BLaER1 (cell line): ENCODE results near the gene RRAS.
"Not testable (repeated sequence)": the region's sequence is repeated elsewhere in the genome, so short reads cannot be mapped to it uniquely, and the experiment has no call there.

ENCODE experiments used
- H3K27ac ChIP-seq: shearing (Covaris generic); formaldehyde crosslinking; 2 replicates; pipeline ENCODE4 v1.8.1; 2022
- H3K27me3 ChIP-seq: shearing (Covaris generic); formaldehyde crosslinking; 2 replicates; pipeline ENCODE4 v1.8.1; 2022
- H3K36me3 ChIP-seq: shearing (Covaris generic); formaldehyde crosslinking; 2 replicates; pipeline ENCODE4 v1.8.1; 2022
- H3K4me1 ChIP-seq: shearing (Covaris generic); formaldehyde crosslinking; 2 replicates; pipeline ENCODE4 v1.8.1; 2022
- H3K4me2 ChIP-seq: shearing (Covaris generic); formaldehyde crosslinking; 2 replicates; pipeline ENCODE4 v1.8.1; 2022
- H3K4me3 ChIP-seq: shearing (Covaris generic); formaldehyde crosslinking; 2 replicates; pipeline ENCODE4 v1.8.1; 2022
- H3K9ac ChIP-seq: shearing (Covaris generic); formaldehyde crosslinking; 2 replicates; pipeline ENCODE4 v1.8.1; 2022
- H3K9me3 ChIP-seq: shearing (Covaris generic); formaldehyde crosslinking; 2 replicates; pipeline ENCODE4 v1.8.1; 2022
- H4K20me1 ChIP-seq: shearing (Covaris generic); formaldehyde crosslinking; 2 replicates; pipeline ENCODE4 v1.8.1; 2022
- Cebpa-rat ChIP-seq: shearing (Covaris generic); IDR thresholded peaks from 2 replicates; pipeline ENCODE4 v1.8.1; 2022

The RRAS gene

DNA sequence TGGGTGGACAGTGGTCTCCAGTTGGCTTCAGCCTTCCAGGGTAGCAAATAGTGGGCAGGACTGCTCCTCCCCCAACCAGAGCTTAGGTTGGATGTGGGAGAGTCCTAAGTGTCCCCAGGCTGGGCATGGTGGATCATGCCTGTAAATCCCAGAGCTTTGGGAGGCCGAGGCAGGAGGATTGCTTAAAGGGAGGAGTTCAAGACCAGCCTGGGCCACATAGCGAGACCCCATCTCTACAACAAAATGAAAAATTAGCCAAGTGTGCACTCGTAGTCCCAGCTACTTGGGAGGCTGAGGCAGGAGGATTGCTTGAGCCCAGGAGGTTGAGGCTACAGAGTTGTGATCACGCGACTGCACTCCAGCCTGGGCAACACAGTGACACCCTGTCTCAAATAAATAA, 7.4 kb downstream of the RRAS start:
- Histone ChIP-seq H3K27ac (no peak overlapping the region), H3K4me3 (no peak overlapping the region), H3K4me2 (no peak overlapping the region), H4K20me1 (no peaks in the 10 kb centered on the region), H3K9ac (no peak overlapping the region), H3K27me3 (no peaks in the 10 kb centered on the region), H3K4me1 (peaks cover 25% of the 10 kb centered on the region), H3K9me3 (no peaks in the 10 kb centered on the region), H3K36me3 (peaks cover 29% of the 10 kb centered on the region)
- TF ChIP-seq Cebpa-rat: no peak

DNA sequence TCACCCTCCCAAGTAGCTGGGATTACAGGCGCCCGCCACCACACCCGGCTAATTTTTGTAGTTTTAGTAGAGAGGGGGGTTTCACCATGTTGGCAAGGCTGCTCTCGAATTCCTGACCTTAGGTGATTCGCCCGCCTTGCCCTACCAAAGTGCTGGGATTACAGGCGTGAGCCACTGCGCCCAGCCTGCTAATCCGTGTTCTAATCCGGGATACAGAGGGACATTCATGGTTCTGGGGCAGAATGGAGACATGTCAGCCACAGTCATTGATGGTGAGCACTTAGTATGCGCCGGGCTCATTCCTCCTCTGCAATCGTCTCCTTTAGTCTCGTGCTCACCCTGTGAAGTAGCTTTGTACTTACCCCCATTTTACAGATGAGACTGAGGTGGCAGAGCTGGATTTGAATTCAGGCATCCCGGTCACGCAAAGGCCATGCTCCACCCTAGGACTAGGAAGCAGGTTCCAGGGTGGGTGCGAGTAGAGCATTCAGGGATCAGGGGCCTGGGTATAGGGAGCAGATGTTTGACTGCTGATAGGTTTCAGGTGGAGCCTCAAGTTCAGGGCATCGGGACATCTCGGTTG, 8.2 kb downstream of the RRAS start:
- Histone ChIP-seq H3K27me3 (no peaks in the 10 kb centered on the region), H3K9me3 (no peaks in the 10 kb centered on the region), H3K36me3 (peaks cover 38% of the 10 kb centered on the region), H3K9ac (no peak overlapping the region), H3K4me2 (no peak overlapping the region), H4K20me1 (no peaks in the 10 kb centered on the region), H3K27ac (no peak overlapping the region), H3K4me1 (peaks cover 20% of the 10 kb centered on the region), H3K4me3 (no peak overlapping the region)
- no peak for TF ChIP-seq Cebpa-rat

DNA sequence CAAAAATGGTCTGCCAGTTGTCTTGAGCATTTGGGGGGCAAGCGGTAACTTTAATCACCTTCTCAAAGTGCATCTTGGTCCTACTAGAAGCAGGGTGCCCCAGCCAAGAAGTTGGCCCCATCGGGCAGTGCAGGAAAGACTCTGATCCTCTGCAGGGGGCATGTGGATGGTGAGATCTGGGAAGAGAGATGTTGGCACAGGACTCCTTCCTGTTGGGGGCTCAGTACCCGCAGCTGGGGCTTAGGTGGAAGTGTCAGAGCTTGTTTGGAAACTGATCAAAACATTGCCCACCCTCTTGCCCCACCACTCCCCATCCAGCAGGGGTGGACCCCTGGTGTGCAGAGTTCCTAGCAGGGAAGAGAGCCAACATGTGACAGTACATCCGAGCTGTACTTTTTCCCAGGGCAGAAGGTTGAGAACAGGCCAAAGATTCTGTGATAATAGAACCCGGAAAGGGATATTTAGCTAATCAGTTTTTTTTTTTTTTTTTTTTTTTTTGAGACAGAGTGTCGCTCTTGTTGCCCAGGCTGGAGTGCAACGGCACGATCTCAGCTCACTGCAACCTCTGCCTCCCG, 8.8 kb downstream of the RRAS start:
- H3K27me3 ChIP-seq: no peaks in the 10 kb centered on the region
- no peak overlapping the region for H3K4me3 ChIP-seq
- H4K20me1 ChIP-seq: no peaks in the 10 kb centered on the region
- H3K36me3 ChIP-seq: peaks cover 44% of the 10 kb centered on the region
- H3K9me3 ChIP-seq: no peaks in the 10 kb centered on the region
- H3K4me2 ChIP-seq: no peak overlapping the region
- TF ChIP-seq Cebpa-rat: no peak
- H3K4me1 ChIP-seq: peaks cover 14% of the 10 kb centered on the region
- no peak overlapping the region for H3K9ac ChIP-seq
- no peak overlapping the region for H3K27ac ChIP-seq

DNA sequence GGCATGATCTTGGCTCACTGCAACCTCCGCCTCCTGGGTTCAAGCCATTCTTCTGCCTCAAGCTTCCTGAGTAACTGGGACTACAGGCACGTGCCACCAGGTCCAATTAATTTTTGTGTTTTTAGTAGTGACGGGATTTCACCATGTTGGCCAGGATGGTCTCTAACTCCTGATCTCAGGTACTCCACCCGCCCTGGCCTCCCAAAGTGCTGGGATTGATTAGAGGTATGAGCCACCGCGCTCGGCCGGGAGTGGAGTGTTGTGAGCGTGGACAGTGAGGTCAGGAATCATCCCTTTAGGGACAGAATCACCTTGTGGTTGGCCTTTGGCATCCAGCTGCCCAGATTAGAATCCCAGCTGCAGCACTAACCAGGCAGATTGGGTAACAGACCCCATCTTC, 10.3 kb downstream of the RRAS start:
- H3K4me2 ChIP-seq: no peak overlapping the region
- H3K27me3 ChIP-seq: no peaks in the 10 kb centered on the region
- no peak overlapping the region for H3K27ac ChIP-seq
- peaks cover 53% of the 10 kb centered on the region for H3K36me3 ChIP-seq
- H3K9me3 ChIP-seq: no peaks in the 10 kb centered on the region
- H4K20me1 ChIP-seq: peaks cover 5% of the 10 kb centered on the region; the same call in 1 of the 2 replicates
- no peak for TF ChIP-seq Cebpa-rat
- no peaks in the 10 kb centered on the region for H3K4me1 ChIP-seq
- H3K4me3 ChIP-seq: no peak overlapping the region
- H3K9ac ChIP-seq: no peak overlapping the region

DNA sequence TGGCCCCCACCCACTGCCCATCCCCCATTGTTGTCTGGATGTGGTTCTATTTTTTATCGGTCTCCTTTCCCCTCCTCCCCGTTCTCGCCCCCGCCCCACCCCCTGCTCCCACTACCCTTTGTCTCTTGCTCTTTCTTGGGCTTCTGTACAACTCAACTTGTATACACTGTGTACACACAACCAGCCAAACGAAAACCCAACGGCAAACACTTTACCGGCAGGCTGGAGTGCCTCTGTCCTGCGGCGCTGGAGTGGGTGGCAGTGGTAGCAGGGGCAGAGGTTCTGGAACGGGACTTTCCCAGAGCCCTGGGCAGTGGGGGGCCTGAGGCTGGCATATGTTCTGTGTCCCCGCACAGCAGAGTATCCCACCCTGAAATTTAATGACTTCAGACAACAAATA, 13.7 kb downstream of the RRAS start:
- Histone ChIP-seq H3K36me3 (peaks cover 76% of the 10 kb centered on the region), H3K4me1 (no peaks in the 10 kb centered on the region), H3K9me3 (no peaks in the 10 kb centered on the region), H3K27me3 (no peaks in the 10 kb centered on the region), H3K4me3 (no peak overlapping the region), H3K9ac (no peak overlapping the region), H3K4me2 (no peak overlapping the region), H4K20me1 (peaks cover 13% of the 10 kb centered on the region), H3K27ac (no peak overlapping the region)
- no peak for TF ChIP-seq Cebpa-rat

DNA sequence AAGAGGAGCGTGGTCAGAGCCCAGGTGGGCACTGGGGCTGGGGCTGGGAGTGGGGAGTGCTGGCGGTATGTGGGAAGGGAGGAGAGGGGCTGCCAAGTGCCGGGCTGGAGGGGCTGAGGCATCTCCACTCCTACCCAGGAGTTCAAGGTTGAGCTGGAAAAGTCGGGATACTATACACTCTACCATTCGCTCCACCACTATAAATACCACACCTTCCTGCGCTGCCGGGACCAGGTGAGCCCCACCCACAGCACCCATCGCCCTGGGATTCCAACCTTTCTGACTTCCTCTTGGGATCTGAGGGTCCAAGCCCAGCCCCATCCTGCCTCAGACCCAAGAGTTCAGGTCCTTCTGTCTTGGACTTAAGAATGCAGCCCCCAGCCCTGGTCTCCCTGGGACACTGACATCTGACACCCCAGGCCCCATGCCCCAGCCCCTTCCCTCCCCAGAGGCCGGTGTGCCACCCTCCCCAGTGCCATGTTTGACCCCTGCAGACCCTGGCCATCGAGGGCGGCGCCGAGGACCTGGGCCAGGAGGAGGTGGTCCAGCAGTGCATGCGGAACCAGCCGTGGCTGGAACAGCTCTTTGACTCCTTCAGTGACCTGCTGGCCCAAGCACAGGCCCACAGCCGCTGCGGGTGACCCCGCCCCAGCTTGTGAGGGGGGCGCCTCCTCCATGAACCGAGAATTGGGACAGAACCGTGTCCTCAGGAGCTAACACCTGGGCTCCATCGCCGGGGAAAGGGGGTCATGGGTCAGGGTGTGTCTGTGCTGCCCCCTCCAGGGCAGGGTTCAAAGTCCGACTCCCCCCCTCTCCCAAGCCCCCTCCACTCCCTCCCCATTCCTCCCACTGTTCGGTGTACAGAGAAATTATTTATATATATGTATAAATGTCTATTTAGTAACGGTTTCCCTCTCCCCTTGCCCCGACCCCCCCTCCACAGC, 14.7 kb downstream of the RRAS start:
- Histone ChIP-seq H3K27me3 (no peaks in the 10 kb centered on the region), H3K4me1 (no peaks in the 10 kb centered on the region), H3K9me3 (no peaks in the 10 kb centered on the region), H3K36me3 (peaks cover 81% of the 10 kb centered on the region), H4K20me1 (peaks cover 14% of the 10 kb centered on the region), H3K9ac (no peak overlapping the region), H3K4me3 (no peak overlapping the region), H3K4me2 (no peak overlapping the region), H3K27ac (no peak overlapping the region)
- TF ChIP-seq Cebpa-rat: no peak

DNA sequence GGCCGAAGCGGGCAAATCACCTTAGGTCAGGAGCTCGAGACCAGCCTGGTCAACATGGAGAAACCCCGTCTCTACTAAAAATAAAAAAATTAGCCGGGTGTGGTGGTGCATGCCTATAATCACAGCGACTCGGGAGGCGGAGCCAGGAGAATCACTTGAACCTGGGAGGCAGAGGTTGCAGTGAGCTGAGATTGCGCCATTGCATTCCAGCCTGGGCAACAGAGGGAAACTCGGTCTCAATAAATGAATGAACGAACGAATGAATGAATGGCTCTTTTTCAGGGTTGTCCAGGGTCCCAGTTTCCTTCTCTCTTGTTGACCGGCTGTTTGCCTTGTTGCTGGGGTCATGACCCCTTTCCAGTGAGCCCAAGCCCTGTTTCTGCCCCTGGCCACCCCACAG, 22.1 kb downstream of the RRAS start:
- not testable (repeated sequence) for H3K4me2 ChIP-seq, H3K4me1 ChIP-seq, H3K27me3 ChIP-seq, H3K27ac ChIP-seq, H3K4me3 ChIP-seq, H3K9ac ChIP-seq
- Histone ChIP-seq H4K20me1 (peaks cover 58% of the 10 kb centered on the region), H3K36me3 (peaks cover 94% of the 10 kb centered on the region), H3K9me3 (peaks cover 13% of the 10 kb centered on the region; the same call in 1 of the 2 replicates)

DNA sequence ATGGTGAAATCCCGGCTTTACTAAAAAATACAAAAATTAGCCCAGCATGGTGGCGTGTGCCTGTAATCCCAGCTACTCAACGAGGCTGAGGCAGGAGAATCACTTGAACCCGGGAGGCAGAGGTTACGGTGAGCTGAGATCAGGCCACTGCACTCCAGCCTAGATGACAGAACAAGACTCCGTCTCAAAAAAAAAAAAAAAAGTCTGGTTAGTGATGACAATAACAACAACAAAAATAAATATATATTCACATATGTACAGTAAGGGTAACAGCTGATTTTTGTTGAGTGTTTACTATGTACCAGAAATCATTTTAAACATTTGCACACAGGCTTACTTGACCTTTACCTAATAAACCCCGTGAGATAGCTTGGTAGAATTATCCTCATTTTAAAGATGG, 23.0 kb downstream of the RRAS start:
- H4K20me1 ChIP-seq: peaks cover 67% of the 10 kb centered on the region
- H3K27me3 ChIP-seq: no peaks in the 10 kb centered on the region
- H3K4me1 ChIP-seq: no peaks in the 10 kb centered on the region
- no peak for TF ChIP-seq Cebpa-rat
- H3K27ac ChIP-seq: no peak overlapping the region
- no peak overlapping the region for H3K4me2 ChIP-seq
- peaks cover 13% of the 10 kb centered on the region; the same call in 1 of the 2 replicates for H3K9me3 ChIP-seq
- H3K4me3 ChIP-seq: no peak overlapping the region
- H3K9ac ChIP-seq: no peak overlapping the region
- peaks cover 97% of the 10 kb centered on the region for H3K36me3 ChIP-seq

DNA sequence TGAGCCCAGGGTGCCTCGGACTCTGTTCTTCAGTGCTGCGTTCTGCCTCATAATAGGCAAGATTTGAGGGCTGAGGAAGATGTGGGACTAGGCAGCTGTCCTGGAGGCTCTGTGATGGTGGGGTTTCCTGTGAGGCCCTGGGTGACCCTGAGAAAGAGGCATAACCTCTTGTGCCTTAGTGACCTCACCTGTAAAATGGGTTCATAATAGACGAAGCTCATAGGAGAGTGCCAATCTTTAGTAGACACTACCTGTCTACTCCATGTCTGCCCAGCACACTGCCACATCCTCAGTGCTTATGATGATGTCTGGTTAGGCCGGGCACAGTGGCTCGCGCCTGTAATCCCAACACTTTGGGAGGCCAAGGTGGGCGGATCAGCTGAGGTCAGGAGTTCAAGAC, 23.4 kb downstream of the RRAS start:
- TF ChIP-seq Cebpa-rat: no peak
- Histone ChIP-seq H3K9me3 (peaks cover 13% of the 10 kb centered on the region; the same call in 1 of the 2 replicates), H3K4me2 (no peak overlapping the region), H3K4me3 (no peak overlapping the region), H3K27me3 (no peaks in the 10 kb centered on the region), H3K27ac (no peak overlapping the region), H3K36me3 (peaks cover 94% of the 10 kb centered on the region), H3K9ac (no peak overlapping the region), H3K4me1 (no peaks in the 10 kb centered on the region), H4K20me1 (peaks cover 71% of the 10 kb centered on the region)

DNA sequence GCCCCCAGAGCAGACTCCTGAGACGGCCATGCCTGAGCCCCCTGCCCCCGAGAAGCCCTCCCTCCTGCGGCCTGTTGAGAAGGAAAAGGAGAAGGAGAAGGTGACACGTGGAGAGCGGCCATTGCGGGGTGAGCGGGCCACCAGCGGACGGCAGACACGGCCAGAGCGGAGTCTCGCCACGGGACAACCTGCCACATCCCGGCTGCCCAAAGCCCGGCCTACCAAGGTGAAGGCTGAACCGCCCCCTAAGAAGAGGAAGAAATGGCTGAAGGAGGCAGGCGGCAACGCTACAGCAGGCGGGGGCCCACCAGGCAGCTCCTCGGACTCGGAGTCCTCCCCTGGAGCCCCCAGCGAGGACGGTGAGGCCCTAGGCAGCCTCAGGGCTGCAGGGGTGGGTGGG, 24.1 kb downstream of the RRAS start:
- Histone ChIP-seq H3K9me3 (peaks cover 13% of the 10 kb centered on the region; the same call in 1 of the 2 replicates), H3K4me3 (no peak overlapping the region), H3K36me3 (peaks cover 95% of the 10 kb centered on the region), H3K9ac (no peak overlapping the region), H4K20me1 (peaks cover 74% of the 10 kb centered on the region), H3K27me3 (no peaks in the 10 kb centered on the region), H3K4me1 (no peaks in the 10 kb centered on the region), H3K4me2 (no peak overlapping the region), H3K27ac (no peak overlapping the region)
- TF ChIP-seq Cebpa-rat: no peak
